ENCODE results near the gene ACKR2.

Gene ACKR2

GRCh38 chr3:42830437-42831320 is 21.4 kb downstream of the ACKR2 start:
- DNase-seq: peak; percentile 14

- DNase-seq: peak; percentile 55
Measured at GRCh38 chr3:42831321-42831713, 22.1 kb downstream of the ACKR2 start.

GRCh38 chr3:42836150-42837123 is 27.2 kb downstream of the ACKR2 start:
- DNase-seq: no peak

- DNase-seq: no peak
Measured at GRCh38 chr3:42838571-42838970, 29.3 kb downstream of the ACKR2 start.

GRCh38 chr3:42839616-42840015 is 30.4 kb downstream of the ACKR2 start:
- DNase-seq: peak; percentile 60

GRCh38 chr3:42841332-42841731 is 32.1 kb downstream of the ACKR2 start:
- no peak for DNase-seq

GRCh38 chr3:42843713-42844411 is 34.6 kb downstream of the ACKR2 start:
- DNase-seq: no peak

- DNase-seq: no peak
Measured at GRCh38 chr3:42844412-42844713, 35.1 kb downstream of the ACKR2 start.

GRCh38 chr3:42844815-42845214 is 35.6 kb downstream of the ACKR2 start:
- DNase-seq: no peak

- no peak for DNase-seq
Measured at GRCh38 chr3:42846685-42847522, 37.7 kb downstream of the ACKR2 start.

GRCh38 chr3:42847731-42848130 is 38.5 kb downstream of the ACKR2 start:
- no peak for DNase-seq

- no peak for DNase-seq
Measured at GRCh38 chr3:42849017-42849416, 39.8 kb downstream of the ACKR2 start.

- DNase-seq: no peak
Measured at GRCh38 chr3:42850263-42850662, 41.0 kb downstream of the ACKR2 start.

GRCh38 chr3:42851228-42851834 is 42.1 kb downstream of the ACKR2 start:
- DNase-seq: no peak

- DNase-seq: no peak
Measured at GRCh38 chr3:42852441-42852840, 43.2 kb downstream of the ACKR2 start.

GRCh38 chr3:42853056-42853455 is 43.8 kb downstream of the ACKR2 start:
- no peak for DNase-seq

GRCh38 chr3:42853739-42854302 is 44.6 kb downstream of the ACKR2 start:
- DNase-seq: no peak

GRCh38 chr3:42855219-42855546 is 45.9 kb downstream of the ACKR2 start:
- DNase-seq: no peak

- no peak for DNase-seq
Measured at GRCh38 chr3:42855547-42856380, 46.5 kb downstream of the ACKR2 start.

- no peak for DNase-seq
Measured at GRCh38 chr3:42856544-42856943, 47.3 kb downstream of the ACKR2 start.
